HL-60 (cell line): ENCODE results near the gene KIF20A.

ENCODE experiments used
- DNase-seq, 2 experiments: peaks; one replicate each; pipeline ENCODE4 v3.0.0-alpha.2; 2010 to 2020; ENCODE audit warnings: low read depth in 1 of 2, low spot score in 1 of 2
- H3K27ac ChIP-seq: fragments of 250-450 bp; sonication (Bioruptor Pico); replicated peaks from 2 replicates; pipeline ENCODE4 v1.5.1; 2020; ENCODE audit warnings: mild to moderate bottlenecking, moderate library complexity
- H3K27me3 ChIP-seq: fragments of 250-450 bp; sonication (Bioruptor Pico); 2 replicates; pipeline ENCODE4 v1.5.1; 2021; ENCODE audit warnings: mild to moderate bottlenecking, moderate library complexity; ENCODE audit not compliant: insufficient read depth, poor library complexity, severe bottlenecking
- H3K4me3 ChIP-seq: replicated peaks from 2 replicates; pipeline ENCODE4 v1.5.1; 2011; ENCODE audit warnings: mild to moderate bottlenecking, control low read depth, low read length; ENCODE audit not compliant: insufficient read depth
- GABPA ChIP-seq: IDR thresholded peaks from 2 replicates; pipeline ENCODE4 v1.6.1; 2012; ENCODE audit warnings: low read depth
- POLR2AphosphoS5 ChIP-seq: IDR thresholded peaks from 2 replicates; pipeline ENCODE4 v1.6.1; 2012; ENCODE audit warnings: low read depth
- SPI1 ChIP-seq: IDR thresholded peaks from 2 replicates; pipeline ENCODE4 v1.6.1; 2012; ENCODE audit warnings: low read depth, mild to moderate bottlenecking, borderline replicate concordance
- TF ChIP-seq, protein P1 (sequence below): IDR thresholded peaks from 2 replicates; pipeline ENCODE4 v1.6.1; 2012; ENCODE audit warnings: low read depth; ENCODE audit not compliant: insufficient replicate concordance
- TF ChIP-seq, protein P2 (sequence below): IDR thresholded peaks from one replicate; pipeline ENCODE4 v1.5.1; 2011; ENCODE audit warnings: low read length, control low read depth, inconsistent platforms; ENCODE audit not compliant: insufficient read depth

The KIF20A gene

DNA sequence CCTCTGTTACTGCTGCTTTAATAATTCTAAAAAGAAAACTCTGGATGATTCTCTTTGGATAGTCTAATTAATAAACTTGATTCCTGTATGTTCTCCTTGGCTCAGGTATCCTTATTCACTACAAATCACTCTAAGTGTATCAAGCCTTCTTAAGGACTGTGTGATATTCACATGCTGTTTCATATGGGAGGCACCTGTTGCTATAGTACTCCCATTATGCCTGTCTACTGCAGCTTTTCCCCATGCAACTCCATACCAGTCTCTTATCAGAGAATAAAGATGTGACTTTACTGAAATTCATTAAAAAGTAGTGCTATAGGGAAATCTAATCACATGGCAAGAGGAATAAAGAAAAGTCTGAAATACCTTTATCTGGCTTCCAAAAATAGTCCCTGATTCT is 15.2 kb upstream of the KIF20A start:
- Histone ChIP-seq H3K27me3 (no peaks in the 10 kb centered on the region), H3K4me3 (no peak overlapping the region), H3K27ac (no peak overlapping the region)
- DNase-seq, result no peak
- TF ChIP-seq, protein P1, sequence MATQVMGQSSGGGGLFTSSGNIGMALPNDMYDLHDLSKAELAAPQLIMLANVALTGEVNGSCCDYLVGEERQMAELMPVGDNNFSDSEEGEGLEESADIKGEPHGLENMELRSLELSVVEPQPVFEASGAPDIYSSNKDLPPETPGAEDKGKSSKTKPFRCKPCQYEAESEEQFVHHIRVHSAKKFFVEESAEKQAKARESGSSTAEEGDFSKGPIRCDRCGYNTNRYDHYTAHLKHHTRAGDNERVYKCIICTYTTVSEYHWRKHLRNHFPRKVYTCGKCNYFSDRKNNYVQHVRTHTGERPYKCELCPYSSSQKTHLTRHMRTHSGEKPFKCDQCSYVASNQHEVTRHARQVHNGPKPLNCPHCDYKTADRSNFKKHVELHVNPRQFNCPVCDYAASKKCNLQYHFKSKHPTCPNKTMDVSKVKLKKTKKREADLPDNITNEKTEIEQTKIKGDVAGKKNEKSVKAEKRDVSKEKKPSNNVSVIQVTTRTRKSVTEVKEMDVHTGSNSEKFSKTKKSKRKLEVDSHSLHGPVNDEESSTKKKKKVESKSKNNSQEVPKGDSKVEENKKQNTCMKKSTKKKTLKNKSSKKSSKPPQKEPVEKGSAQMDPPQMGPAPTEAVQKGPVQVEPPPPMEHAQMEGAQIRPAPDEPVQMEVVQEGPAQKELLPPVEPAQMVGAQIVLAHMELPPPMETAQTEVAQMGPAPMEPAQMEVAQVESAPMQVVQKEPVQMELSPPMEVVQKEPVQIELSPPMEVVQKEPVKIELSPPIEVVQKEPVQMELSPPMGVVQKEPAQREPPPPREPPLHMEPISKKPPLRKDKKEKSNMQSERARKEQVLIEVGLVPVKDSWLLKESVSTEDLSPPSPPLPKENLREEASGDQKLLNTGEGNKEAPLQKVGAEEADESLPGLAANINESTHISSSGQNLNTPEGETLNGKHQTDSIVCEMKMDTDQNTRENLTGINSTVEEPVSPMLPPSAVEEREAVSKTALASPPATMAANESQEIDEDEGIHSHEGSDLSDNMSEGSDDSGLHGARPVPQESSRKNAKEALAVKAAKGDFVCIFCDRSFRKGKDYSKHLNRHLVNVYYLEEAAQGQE, result no peak
- no peak for TF ChIP-seq GABPA

DNA sequence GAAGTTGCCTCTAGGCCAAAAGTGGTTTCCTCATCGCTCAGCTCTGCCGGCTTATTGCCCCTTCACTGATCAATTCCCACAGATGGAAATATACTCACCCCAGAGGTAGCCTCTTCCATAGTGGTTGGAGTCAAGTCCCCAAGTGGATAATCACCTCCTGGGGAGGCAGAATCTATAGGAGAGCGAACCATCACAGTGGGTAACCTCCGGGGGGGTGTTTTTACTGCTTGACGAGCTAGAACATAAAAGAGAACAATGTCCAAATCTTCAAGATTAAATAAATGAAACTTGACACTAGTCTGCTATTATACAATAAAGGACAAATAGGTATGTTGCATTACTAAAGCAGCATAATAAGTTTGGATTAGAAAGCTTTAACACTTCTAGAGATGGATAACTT is 9.8 kb upstream of the KIF20A start:
- no peak for DNase-seq
- Histone ChIP-seq H3K27ac (no peak overlapping the region), H3K27me3 (no peaks in the 10 kb centered on the region), H3K4me3 (no peak overlapping the region)
- TF ChIP-seq SPI1 (no peak), GABPA (no peak), POLR2AphosphoS5 (no peak)
- TF ChIP-seq, protein P2, sequence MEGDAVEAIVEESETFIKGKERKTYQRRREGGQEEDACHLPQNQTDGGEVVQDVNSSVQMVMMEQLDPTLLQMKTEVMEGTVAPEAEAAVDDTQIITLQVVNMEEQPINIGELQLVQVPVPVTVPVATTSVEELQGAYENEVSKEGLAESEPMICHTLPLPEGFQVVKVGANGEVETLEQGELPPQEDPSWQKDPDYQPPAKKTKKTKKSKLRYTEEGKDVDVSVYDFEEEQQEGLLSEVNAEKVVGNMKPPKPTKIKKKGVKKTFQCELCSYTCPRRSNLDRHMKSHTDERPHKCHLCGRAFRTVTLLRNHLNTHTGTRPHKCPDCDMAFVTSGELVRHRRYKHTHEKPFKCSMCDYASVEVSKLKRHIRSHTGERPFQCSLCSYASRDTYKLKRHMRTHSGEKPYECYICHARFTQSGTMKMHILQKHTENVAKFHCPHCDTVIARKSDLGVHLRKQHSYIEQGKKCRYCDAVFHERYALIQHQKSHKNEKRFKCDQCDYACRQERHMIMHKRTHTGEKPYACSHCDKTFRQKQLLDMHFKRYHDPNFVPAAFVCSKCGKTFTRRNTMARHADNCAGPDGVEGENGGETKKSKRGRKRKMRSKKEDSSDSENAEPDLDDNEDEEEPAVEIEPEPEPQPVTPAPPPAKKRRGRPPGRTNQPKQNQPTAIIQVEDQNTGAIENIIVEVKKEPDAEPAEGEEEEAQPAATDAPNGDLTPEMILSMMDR, result no peak
- TF ChIP-seq, protein P1, result no peak

DNA sequence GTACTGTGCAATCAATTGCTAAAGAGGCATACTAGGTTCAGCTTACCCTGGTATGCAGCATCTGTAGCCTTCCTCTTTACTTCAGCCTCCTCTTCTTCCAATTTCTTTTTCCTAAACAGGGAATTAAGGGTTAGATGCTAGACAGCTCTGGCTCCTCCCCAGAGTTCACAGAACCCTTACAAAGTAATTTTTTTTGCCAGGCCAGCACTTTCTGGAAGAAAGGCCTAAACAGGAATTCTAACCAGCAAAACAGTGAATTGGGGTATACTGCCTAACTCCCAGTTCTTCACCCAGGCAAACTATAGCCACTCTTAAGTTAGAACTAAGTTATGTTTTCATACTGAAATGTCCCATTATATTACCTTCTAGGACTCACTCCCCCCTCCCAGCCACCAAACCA is 8.6 kb upstream of the KIF20A start:
- H3K27ac ChIP-seq, result no peak overlapping the region
- H3K27me3 ChIP-seq, result no peaks in the 10 kb centered on the region
- DNase-seq, result no peak
- H3K4me3 ChIP-seq, result no peak overlapping the region
- TF ChIP-seq, protein P1, result no peak
- TF ChIP-seq, protein P2, result no peak
- TF ChIP-seq POLR2AphosphoS5 (no peak), SPI1 (no peak), GABPA (no peak)
